Glutamatergic neuron (in vitro differentiated cells): ENCODE results near the gene FSTL1. TPM values are rescaled to one million over a fixed set of nuclear protein-coding genes. Genes with fewer than 3 reads are reported as not detected.

Source experiments
- DNase-seq: peaks from one replicate; pipeline ENCODE4 v3.0.0; 2022
- H3K27ac Mint-ChIP-seq: one replicate; pipeline ENCODE4 v1.8.0; 2020; ENCODE audit warnings: mild to moderate bottlenecking, mixed read lengths, inconsistent platforms; ENCODE audit not compliant: unreplicated experiment
- H3K27me3 Mint-ChIP-seq: one replicate; pipeline ENCODE4 v1.8.0; 2020; ENCODE audit warnings: mild to moderate bottlenecking, moderate library complexity, mixed read lengths, inconsistent platforms; ENCODE audit not compliant: unreplicated experiment
- H3K36me3 Mint-ChIP-seq: one replicate; pipeline ENCODE4 v1.8.0; 2020; ENCODE audit warnings: mild to moderate bottlenecking, mixed read lengths, inconsistent platforms; ENCODE audit not compliant: unreplicated experiment
- H3K4me1 Mint-ChIP-seq: one replicate; pipeline ENCODE4 v1.8.0; 2020; ENCODE audit warnings: mild to moderate bottlenecking, low read depth, mixed read lengths, inconsistent platforms; ENCODE audit not compliant: unreplicated experiment
- H3K4me3 Mint-ChIP-seq: one replicate; pipeline ENCODE4 v1.8.0; 2020; ENCODE audit warnings: mild to moderate bottlenecking, mixed read lengths, inconsistent platforms; ENCODE audit not compliant: unreplicated experiment
- H3K9me3 Mint-ChIP-seq: one replicate; pipeline ENCODE4 v1.8.0; 2020; ENCODE audit warnings: mild to moderate bottlenecking, moderate library complexity, mixed read lengths, inconsistent platforms; ENCODE audit not compliant: unreplicated experiment
- long read RNA-seq: library from polyadenylated mRNA; unstranded; transcript quantifications from one replicate; pipeline ENCODE4 v2.0.0, GENCODE V29; 2020; ENCODE audit not compliant: unreplicated experiment
- total RNA-seq: library from RNA; stranded (reverse); fragmentation: NEBNext Ultra II Directional; extraction: Animal tissue kit (Norgen Biotek cat#: 25700); gene quantifications from one replicate; pipeline ENCODE4 v1.2.1, GENCODE V29; 2021; ENCODE audit not compliant: unreplicated experiment
- TF ChIP-seq, protein P1 (sequence below): fragments of 200-600 bp; sonication (generic); IDR thresholded peaks from one replicate; pipeline ENCODE4 v1.5.0; 2021; ENCODE audit not compliant: partially characterized antibody, unreplicated experiment

The FSTL1 gene, protein sequence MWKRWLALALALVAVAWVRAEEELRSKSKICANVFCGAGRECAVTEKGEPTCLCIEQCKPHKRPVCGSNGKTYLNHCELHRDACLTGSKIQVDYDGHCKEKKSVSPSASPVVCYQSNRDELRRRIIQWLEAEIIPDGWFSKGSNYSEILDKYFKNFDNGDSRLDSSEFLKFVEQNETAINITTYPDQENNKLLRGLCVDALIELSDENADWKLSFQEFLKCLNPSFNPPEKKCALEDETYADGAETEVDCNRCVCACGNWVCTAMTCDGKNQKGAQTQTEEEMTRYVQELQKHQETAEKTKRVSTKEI
- total RNA-seq, result 206 TPM
- long read RNA-seq, full-length matches to known transcripts, result 10 of 17 reads
- long read RNA-seq, partial matches to known transcripts, result 5 of 17 reads
- long read RNA-seq, other reads (novel, unspliced or antisense), result 2 of 17 reads

DNA sequence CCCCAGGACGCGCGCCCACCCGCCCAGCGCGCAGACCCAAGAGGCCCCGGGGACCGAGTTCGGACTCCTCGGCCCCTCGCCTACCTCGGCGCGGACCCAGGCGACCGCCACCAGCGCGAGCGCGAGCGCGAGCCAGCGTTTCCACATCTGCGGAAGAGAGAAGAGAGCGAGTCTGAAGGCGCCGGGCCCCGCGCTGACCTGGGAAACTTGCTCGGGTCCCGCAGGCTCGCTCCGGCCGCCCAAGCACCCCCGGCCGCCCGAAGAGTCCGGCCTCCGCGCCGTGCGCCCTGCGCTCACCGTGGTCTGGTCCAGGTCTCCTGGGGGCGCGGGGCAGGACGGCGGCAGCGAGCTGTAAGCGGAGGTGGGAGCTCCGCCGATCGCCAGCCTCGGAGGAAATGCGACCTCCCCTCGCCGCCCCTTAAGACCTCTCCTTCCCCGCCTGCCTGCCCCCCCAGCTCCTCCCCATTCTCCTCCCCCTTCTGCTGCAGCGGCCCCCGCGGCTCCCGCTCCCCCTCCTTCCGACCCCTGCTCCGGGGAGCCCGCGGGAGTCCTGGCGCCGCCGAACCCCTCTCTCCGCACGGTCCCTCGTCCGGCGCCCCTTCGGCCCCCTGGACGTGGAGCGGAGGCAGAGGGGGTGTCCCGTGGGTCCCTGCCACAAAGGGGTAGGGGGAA, at the start of gene FSTL1:
Gene FSTL1 (minus strand): TSS at position 393 of the 672 bp plus-strand sequence. CDS start 246 bp downstream, at position 147.
- Mint-ChIP-seq H3K4me3 (peak within 1 kb of the TSS; percentile 85), H3K27me3 (peaks cover 12% of the 10 kb centered on the region), H3K9me3 (peaks cover 13% of the 10 kb centered on the region), H3K4me1 (peaks cover 26% of the 10 kb centered on the region), H3K27ac (peak within 1 kb of the TSS; percentile 37), H3K36me3 (no peaks in the 10 kb centered on the region)
- DNase-seq, result peak; percentile 77
- TF ChIP-seq, protein P1, sequence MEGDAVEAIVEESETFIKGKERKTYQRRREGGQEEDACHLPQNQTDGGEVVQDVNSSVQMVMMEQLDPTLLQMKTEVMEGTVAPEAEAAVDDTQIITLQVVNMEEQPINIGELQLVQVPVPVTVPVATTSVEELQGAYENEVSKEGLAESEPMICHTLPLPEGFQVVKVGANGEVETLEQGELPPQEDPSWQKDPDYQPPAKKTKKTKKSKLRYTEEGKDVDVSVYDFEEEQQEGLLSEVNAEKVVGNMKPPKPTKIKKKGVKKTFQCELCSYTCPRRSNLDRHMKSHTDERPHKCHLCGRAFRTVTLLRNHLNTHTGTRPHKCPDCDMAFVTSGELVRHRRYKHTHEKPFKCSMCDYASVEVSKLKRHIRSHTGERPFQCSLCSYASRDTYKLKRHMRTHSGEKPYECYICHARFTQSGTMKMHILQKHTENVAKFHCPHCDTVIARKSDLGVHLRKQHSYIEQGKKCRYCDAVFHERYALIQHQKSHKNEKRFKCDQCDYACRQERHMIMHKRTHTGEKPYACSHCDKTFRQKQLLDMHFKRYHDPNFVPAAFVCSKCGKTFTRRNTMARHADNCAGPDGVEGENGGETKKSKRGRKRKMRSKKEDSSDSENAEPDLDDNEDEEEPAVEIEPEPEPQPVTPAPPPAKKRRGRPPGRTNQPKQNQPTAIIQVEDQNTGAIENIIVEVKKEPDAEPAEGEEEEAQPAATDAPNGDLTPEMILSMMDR, result no peak

DNA sequence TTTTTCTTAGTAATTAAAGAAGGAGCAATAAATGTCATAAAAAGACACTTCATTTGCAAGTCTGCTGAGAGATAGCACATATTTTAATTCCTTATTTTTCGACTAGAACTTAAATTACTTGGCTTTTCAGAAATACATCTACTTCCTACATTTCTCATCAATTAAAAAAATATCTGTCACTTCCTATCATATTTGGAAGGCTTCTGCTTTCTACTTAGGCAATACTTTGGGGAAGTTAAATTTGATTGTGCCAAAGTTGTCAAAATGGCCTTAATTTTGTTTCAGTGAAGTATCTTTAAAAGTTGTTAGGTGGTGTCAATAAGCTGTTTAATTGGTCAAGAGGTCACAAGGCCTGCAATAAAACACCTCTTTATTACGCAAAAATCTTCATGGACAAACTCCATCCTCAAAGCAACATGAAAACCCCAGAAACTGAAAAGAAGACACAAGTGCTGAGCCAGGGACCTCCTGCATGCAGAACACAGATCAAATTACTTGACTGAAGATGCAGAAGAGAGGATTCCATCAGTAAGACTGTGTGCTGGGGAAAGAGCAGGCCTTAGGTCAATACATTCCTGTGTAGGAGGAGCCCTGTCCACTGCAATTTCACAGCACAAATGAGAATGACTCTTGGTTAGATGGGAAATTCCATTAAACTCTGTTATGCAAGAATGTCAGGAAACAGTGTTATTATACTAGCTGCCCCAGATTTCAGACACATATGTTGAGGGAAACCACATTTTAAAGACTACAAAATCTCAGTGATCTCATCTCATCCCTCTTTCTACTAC, 48.0 kb upstream of the FSTL1 start:
- DNase-seq, result no peak
- H3K27me3 Mint-ChIP-seq, result peaks cover 2% of the 10 kb centered on the region
- peaks cover 13% of the 10 kb centered on the region for H3K36me3 Mint-ChIP-seq
- peaks cover 4% of the 10 kb centered on the region for H3K4me1 Mint-ChIP-seq
- TF ChIP-seq, protein P1, result no peak
- H3K27ac Mint-ChIP-seq, result no peak overlapping the region
- H3K9me3 Mint-ChIP-seq, result no peaks in the 10 kb centered on the region
- H3K4me3 Mint-ChIP-seq, result no peak overlapping the region

DNA sequence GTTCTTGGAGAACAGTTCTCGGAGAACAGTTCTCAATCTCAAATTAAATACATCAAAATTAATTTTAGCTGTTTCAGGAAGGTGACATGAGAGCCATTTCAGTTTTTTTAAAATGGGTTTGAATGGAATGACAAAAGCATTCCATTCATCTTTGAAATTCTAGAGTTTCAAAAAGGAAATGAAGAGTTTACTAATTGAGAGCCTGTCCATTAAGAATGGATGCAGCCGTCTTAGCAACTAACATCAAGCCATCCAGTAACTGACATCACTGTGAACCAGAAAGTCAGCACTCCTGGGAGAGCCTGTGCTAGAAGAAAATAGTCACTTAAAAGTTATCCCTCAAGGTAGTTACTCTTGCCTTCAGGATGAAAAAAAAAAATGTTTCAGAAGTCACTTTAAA, 47.0 kb upstream of the FSTL1 start:
- no peak overlapping the region for H3K4me3 Mint-ChIP-seq
- H3K4me1 Mint-ChIP-seq, result peaks cover 4% of the 10 kb centered on the region
- peaks cover 2% of the 10 kb centered on the region for H3K27me3 Mint-ChIP-seq
- H3K36me3 Mint-ChIP-seq, result peaks cover 18% of the 10 kb centered on the region
- no peak for DNase-seq
- no peak overlapping the region for H3K27ac Mint-ChIP-seq
- H3K9me3 Mint-ChIP-seq, result no peaks in the 10 kb centered on the region
- TF ChIP-seq, protein P1, result no peak

DNA sequence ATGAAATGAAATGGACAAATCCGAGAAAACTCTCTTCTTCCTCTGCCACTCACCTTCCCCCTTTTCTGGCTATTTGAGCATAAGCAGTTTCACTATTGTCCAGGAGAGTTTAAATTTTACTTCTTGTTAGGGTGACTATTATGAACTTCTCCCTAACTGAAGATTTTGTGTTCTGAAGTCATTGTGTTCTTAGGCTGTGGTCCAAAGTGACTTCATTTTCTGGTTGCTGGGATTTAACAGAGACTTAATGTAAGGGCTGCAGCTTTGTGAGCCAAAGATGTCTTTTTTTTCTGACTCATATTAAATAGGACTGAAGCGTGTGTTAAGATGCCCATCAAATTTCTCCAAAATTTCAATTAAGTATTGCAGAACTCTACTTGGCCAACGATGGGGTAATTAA, 46.5 kb upstream of the FSTL1 start:
- no peaks in the 10 kb centered on the region for H3K9me3 Mint-ChIP-seq
- TF ChIP-seq, protein P1, result no peak
- H3K36me3 Mint-ChIP-seq, result peaks cover 18% of the 10 kb centered on the region
- H3K4me3 Mint-ChIP-seq, result no peak overlapping the region
- no peak for DNase-seq
- H3K4me1 Mint-ChIP-seq, result peaks cover 4% of the 10 kb centered on the region
- H3K27me3 Mint-ChIP-seq, result peaks cover 2% of the 10 kb centered on the region
- no peak overlapping the region for H3K27ac Mint-ChIP-seq
